ENCODE measurements around the gene ACOX3.

The ACOX3 gene

DNA sequence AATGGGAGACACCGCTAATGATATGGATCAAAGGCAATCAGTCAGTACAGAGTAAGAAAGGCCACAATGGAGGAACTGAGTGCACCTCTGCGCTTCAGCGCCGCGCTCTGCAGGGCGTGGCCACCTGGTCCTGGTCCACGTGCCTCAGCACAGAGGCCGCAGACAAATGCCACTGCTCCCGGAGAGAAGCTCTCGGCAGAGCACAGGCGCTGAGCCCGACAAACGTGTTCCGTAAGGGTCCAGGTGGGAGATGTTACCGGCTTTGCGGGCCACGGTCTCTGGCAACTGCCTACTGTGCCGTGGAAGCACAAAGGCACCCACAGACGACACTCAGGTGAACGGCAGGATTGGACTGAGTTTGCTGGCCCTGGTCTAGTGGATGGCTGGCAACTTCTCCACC, 68.9 kb downstream of the ACOX3 start:
- H3K4me3 ChIP-seq (ENCODE audit: low read depth, low read length): no peak overlapping the region
- TF ChIP-seq, protein P1, sequence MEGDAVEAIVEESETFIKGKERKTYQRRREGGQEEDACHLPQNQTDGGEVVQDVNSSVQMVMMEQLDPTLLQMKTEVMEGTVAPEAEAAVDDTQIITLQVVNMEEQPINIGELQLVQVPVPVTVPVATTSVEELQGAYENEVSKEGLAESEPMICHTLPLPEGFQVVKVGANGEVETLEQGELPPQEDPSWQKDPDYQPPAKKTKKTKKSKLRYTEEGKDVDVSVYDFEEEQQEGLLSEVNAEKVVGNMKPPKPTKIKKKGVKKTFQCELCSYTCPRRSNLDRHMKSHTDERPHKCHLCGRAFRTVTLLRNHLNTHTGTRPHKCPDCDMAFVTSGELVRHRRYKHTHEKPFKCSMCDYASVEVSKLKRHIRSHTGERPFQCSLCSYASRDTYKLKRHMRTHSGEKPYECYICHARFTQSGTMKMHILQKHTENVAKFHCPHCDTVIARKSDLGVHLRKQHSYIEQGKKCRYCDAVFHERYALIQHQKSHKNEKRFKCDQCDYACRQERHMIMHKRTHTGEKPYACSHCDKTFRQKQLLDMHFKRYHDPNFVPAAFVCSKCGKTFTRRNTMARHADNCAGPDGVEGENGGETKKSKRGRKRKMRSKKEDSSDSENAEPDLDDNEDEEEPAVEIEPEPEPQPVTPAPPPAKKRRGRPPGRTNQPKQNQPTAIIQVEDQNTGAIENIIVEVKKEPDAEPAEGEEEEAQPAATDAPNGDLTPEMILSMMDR (IDR thresholded peaks at IDR 0.05; ENCODE audit: low read depth, low read length): no peak

DNA sequence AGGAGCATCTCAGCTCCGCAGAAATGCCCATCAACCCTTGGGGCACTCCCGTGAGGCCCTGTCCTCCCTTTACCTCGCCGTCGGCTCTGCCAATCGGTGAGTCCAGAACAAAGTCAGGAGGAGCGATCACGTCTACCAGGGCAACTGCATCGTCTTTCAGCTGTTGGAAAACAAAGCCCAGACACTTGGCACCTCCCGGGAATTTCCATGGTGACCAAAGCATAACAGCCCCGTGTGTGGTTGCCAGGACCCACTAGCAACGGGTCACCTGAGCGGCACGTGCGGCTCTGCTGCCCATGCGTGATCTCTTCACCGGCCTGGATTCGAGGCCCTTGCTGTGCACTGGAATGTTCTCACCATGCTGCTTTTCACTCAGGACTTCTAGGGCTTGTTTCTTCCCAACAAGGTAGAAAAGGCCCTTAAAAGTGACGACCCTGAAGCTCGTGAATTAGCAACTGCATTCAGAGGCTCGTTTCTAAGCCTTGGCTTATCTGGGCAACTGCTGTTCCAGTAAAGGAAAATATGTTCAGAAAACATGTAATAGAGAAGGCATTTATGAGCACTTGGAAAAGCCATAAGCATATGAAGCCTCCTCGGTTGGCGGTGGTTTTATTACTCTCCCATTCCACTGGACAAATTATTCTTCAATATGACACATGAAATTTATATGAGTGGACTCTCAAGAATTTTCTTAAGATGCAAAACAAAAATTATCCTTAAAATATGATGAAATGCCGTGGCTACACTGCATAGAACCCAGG, 69.5 kb downstream of the ACOX3 start:
- H3K4me3 ChIP-seq (ENCODE audit: low read depth, low read length): no peak overlapping the region
- TF ChIP-seq, protein P1 (IDR thresholded peaks at IDR 0.05; ENCODE audit: low read depth, low read length): no peak

DNA sequence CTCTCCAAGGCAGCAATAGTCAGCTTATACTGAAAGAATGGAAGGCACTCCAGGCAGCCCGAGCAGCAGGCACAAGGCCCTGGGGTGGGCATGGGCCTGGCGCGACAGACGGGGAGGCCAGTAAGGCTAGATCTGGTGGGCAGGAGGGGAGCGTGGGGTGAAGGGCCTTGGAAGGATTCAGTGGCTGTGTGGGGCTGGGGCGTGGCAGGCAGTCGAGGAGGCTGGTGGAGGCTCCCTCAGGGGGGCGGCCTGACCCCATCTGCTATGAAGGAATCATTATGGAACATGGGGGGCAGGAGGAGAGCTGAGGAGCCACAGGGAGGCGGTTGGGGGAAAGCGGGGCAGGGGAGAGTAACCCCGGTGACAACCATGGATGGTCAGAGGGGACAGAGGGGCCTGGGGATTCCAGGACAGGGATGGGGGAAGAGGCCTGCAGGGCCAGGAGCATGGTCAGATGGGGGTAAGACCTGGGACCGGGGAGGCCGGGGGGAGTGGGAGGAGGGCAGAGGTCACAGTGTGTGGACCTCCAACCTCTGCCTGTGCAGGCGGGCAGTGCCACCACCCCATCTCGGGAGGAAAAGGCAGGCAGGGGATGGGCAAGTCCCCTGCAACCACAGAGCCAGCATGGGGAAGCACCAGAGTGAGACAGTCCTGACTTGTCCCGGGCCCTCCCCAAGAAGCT, 70.3 kb downstream of the ACOX3 start:
- no peak overlapping the region for H3K4me3 ChIP-seq (ENCODE audit: low read depth, low read length)
- TF ChIP-seq, protein P1 (IDR thresholded peaks at IDR 0.05; ENCODE audit: low read depth, low read length): no peak

DNA sequence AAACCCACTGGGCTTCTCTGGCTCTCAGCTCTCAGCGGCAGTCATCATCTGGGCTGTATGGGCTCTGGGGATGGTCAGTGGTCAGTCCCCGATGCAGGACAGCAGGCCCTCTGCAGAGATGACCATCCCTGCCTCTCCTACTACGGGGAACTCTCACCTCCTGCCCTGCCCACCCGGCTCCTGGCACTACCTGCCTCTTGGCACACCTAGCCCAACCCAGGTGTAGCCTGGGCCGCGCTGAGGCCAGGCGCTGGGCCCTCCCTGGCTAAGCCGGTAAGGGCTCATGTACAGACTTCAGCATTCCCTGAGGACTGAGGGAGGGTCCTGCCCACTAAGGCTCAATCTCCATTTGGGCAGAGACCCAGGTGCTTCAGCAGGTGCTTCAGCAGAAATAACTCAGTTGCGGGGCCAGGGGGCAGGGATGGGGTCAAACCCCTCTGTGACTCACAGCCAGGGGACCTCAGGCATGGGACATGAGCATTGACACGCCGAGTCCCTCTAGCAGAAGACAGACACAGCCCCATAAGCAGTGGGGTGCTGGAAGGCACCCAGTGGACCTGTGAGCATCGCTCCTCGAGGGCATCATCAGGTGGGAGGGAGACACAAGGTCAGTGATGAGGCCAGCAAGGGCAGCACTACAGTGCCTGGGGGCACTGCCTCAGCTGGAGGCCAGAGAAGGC, 71.0 kb downstream of the ACOX3 start:
- TF ChIP-seq, protein P1 (IDR thresholded peaks at IDR 0.05; ENCODE audit: low read depth, low read length): no peak
- no peak overlapping the region for H3K4me3 ChIP-seq (ENCODE audit: low read depth, low read length)

DNA sequence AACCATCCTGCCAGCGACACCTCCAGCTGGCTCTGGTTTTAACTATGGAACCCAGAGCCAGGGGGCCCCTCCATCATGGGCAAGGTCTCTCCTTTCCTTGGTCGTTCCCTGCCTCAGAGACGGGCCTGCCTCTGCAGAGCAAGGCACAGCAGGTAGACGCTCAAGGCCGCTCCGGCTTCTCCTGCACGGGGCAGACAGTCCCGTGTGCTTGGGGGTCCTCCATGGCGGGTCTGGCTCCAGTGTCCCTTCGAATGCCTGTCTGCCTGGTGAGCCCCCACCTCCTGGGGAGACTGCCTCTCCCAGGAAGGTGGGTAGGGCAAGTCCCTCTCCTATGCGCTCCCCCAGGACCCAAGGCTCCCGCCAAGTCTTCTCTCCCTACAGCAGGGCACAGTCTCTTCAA, 71.5 kb downstream of the ACOX3 start:
- H3K4me3 ChIP-seq (ENCODE audit: low read depth, low read length): no peak overlapping the region
- TF ChIP-seq, protein P1 (IDR thresholded peaks at IDR 0.05; ENCODE audit: low read depth, low read length): no peak

DNA sequence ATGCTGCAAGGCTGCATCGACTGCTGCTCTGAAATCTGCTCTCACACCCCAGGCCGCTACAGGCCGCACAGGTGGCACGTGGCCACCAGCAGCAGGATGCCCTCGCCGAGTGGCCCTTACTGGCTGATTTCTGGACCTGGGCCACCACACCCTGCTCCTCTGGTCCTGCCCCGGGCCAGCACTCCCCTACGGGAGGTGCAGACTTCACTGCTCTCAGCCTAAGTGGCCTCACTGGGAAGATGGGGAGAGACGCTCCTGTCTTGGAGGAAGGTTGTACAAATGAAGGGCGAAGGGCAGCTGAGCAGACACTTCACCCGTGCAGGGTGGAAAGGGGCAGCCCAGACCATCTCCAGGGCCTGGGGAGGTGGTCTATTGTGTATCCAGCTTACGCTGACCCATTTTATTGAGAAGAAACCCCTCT, 72.5 kb downstream of the ACOX3 start:
- TF ChIP-seq, protein P1 (IDR thresholded peaks at IDR 0.05; ENCODE audit: low read depth, low read length): no peak
- H3K4me3 ChIP-seq (ENCODE audit: low read depth, low read length): no peak overlapping the region

DNA sequence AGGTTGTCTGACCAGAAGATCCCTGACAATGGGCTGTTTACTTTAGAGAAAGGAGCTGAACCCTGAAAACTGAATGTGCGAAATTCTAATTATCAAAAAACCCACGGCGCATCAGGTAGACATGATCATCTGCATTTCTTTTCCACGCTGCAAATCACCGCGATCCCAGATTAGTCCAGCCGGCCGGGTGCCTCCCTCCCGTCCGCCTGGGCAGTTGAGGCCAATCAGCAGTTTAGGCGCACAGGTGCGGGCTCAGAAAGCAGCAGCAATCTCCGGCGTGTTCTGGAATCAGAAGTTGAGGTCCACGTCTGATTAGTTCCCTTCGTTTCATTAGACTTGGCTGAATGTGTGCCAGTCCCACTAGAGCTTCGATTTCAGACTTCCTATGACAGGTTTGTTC, 73.9 kb downstream of the ACOX3 start:
- TF ChIP-seq, protein P1 (IDR thresholded peaks at IDR 0.05; ENCODE audit: low read depth, low read length): no peak
- H3K4me3 ChIP-seq (ENCODE audit: low read depth, low read length): no peak overlapping the region
